EH (cell line): ENCODE measurements around the gene PRIM2.
"Not testable (repeated sequence)": the region's sequence is repeated elsewhere in the genome, so short reads cannot be mapped to it uniquely, and the experiment has no call there.

Experiments
- DNase-seq: peaks from one replicate; pipeline ENCODE4 v3.0.0-alpha.2; 2015; ENCODE audit warnings: low read depth

The PRIM2 gene

GRCh38 chr6:57610612-57611011 lies 293.2 kb downstream of the PRIM2 start:
- not testable (repeated sequence) for DNase-seq

GRCh38 chr6:57618959-57619358 lies 301.5 kb downstream of the PRIM2 start:
- DNase-seq = not testable (repeated sequence)

- DNase-seq = not testable (repeated sequence)
Observed at GRCh38 chr6:57631773-57632172, 314.3 kb downstream of the PRIM2 start.

GRCh38 chr6:57658526-57658925 lies 341.1 kb downstream of the PRIM2 start:
- DNase-seq = peak; percentile 6

GRCh38 chr6:57659794-57660193 lies 342.4 kb downstream of the PRIM2 start:
- not testable (repeated sequence) for DNase-seq

GRCh38 chr6:57660940-57661339 lies 343.5 kb downstream of the PRIM2 start:
- not testable (repeated sequence) for DNase-seq

- DNase-seq = not testable (repeated sequence)
Observed at GRCh38 chr6:57668108-57668507, 350.7 kb downstream of the PRIM2 start.

- DNase-seq = peak; percentile 19
Observed at GRCh38 chr6:57671237-57671636, 353.8 kb downstream of the PRIM2 start.

- peak; percentile 72 for DNase-seq
Observed at GRCh38 chr6:57671937-57672627, 354.7 kb downstream of the PRIM2 start.

GRCh38 chr6:57673281-57673680 lies 355.9 kb downstream of the PRIM2 start:
- peak; percentile 41 for DNase-seq

GRCh38 chr6:57675386-57675785 lies 358.0 kb downstream of the PRIM2 start:
- not testable (repeated sequence) for DNase-seq

- DNase-seq = peak; percentile 3
Observed at GRCh38 chr6:57696382-57696781, 379.0 kb downstream of the PRIM2 start.
